HG03095 (cell line): Measurements from ENCODE around the gene FHIT.

Source experiments
- ATAC-seq: cut with Tn5 transposase; IDR thresholded peaks from one replicate; pipeline ENCODE4 v1.9.1; 2021; ENCODE audit warnings: moderate library complexity; ENCODE audit not compliant: unreplicated experiment

Gene FHIT

DNA sequence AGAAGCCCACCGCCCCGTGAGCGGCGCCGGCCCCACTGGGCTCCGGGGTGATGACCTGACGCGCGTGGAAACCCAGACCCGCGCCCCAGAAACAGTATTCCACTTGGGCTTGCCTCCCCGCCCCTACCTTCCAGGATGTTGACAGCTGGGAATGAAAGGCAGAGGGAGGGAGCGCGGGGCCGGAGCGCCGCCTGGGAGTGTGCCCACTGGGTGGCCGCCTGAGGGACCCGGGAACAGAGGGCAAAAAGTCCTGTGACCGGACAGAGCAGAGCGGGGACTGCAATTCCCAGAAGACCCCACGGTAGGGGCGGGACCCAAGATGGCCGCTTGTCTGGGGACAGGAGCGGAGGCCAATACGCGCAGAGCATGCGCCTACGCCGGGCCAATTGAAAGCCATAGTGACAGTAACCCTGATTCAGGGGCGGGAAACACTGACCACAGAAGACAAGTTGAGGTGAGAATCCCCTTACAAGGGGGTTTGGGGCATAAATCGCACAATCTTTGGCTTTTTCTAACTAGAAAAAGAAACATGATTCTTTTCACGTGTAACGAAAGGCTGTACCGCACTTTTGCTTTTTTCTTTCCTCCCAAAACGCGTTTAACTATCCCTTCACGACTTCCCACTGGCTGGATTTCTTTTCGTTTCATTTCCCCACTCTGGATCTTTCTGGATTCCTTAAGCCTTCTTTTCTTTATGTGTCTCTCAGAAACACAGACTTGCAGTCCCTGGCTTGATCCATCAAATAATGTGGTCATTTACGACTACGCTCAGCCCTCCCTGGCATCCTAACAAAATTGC lies at the start of gene FHIT:
Gene FHIT, minus strand, starts transcription at position 279 of the 799 bp plus-strand sequence.
- peak; percentile 89 for ATAC-seq

DNA sequence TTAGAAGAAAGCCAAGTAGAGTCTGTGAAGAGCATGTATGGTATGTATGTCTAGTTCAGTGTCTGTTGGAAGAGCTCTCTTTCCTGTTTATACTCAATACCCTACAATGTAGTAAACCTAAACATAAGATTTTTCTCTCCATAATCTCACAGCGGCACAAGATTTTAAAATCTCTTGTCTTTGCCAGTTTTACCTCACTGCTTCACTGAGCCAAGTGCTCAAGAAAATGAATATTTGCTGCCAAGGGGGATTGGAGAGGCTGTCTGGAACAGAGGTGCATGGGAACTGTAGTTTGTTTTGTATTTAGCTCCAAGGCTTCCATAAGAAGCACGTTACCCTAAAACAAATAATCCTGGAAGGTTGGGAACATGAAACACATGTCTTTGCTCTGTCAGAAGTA lies 49.5 kb upstream of the FHIT start:
- ATAC-seq: no peak

DNA sequence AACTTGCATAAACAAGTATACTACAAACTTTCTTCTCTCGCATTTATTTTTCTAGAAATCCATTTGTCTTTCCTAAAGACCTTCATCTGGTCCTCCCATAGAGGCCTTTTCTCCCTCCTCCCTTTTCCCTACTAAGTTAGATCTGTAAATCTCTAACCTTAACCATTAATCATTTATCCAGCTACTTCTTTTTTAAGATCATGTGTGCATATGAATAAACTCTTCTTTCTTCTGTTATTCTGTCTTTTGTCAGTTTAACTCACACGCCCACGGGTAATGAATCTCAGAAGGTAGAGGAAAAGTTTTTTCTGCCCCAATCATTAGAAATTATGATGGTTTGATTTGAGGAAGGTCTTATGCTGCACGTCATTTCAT lies 48.7 kb upstream of the FHIT start:
- ATAC-seq: no peak

GRCh38 chr3:61299343-61300005 lies 48.2 kb upstream of the FHIT start:
- ATAC-seq: no peak

DNA sequence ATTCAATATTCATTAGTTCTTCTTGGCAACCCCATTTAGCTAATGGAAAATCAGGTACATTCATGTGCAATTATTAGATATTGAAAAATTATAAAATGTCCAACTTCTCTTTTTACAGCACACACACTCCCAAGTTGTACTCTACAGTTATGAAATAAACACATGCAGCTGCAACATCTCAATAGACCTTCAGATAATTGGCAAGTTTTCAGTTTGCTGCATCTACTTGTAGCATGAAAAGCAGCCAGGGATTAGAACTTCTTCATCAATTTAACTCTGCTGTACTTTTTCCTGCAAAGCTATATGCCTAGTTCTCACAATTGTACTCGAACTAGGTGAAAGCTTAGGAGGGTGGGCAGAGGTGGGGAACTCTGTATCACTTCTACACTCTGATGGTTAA lies 46.6 kb upstream of the FHIT start:
- ATAC-seq: no peak

DNA sequence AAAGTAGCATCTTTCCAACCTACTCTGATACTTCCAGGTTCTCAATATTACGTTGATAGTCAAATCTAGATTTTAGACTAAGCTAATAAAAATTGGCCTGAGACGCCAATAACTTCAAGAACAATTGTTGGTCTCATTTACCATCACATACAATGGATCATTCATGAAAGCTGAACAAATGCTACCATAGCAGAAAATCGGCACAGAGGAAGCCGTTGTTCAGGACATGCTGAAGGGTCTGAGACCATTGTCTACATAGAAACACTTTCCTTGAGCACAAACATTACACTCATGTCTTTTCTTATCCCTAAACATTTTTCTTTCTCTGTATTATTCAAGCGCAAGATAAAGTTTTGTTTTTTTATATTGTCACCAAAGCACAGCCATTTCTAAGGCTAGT lies 37.2 kb upstream of the FHIT start:
- ATAC-seq: no peak

DNA sequence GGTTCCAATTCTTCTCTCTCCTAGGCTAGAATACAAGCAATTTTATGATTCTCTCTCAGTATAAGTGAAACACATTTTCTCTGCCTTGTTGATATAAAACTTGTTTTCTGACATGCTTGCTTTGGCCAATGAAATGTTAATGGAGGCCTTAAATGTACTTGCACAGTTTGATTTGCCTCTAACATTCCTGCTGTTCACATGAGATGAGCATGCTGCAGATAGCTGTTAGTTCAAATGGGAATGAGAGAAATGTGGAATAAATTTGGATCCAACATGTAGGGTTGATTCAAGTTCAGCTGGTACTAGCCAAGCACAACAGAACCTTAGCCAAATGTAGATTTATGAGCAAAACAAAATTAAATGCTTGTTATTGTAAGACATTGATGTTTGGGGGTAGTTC lies 32.6 kb upstream of the FHIT start:
- no peak for ATAC-seq

- no peak for ATAC-seq
These were observed 27.5 kb upstream of the FHIT start for GRCh38 chr3:61278713-61279112.

DNA sequence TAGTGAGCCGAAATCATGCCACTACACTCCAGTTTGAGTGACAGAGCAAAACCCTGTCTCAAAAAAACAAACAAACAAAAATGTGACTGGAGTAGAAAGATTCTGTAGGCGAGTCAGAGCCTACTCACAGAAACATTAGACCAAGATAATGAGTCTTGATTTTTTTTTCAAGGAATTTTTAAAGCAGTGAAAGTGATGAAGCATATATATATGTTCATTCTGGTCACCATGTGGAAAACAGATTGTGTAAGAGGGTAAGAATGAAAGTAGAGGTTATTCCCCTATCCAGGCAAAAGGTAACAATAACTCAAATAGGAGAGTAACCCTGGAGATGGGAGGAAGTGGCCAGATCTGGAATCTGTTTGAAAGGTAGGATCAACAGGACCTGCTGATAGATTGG lies 26.2 kb upstream of the FHIT start:
- no peak for ATAC-seq

DNA sequence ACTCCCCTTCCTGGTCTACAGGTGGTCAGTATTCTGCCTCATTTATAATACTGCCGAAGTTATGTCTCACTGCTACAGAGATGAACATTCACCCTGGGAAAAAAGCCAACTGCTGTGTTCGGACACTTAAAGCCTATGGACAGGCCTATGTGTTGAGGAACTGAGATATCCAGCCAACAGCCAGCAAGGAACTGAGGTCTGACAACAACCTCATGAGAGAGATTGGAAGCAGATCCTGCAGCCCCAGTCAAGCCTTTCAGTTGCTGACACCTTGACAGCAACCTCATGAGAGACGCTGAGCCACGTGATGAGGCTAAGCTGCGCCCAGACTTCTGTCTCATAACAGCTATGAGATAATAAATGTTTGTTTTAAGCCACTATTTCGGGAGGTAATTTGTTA lies 18.2 kb upstream of the FHIT start:
- no peak for ATAC-seq

- ATAC-seq: no peak
These were observed 17.4 kb upstream of the FHIT start for GRCh38 chr3:61268644-61269043.

DNA sequence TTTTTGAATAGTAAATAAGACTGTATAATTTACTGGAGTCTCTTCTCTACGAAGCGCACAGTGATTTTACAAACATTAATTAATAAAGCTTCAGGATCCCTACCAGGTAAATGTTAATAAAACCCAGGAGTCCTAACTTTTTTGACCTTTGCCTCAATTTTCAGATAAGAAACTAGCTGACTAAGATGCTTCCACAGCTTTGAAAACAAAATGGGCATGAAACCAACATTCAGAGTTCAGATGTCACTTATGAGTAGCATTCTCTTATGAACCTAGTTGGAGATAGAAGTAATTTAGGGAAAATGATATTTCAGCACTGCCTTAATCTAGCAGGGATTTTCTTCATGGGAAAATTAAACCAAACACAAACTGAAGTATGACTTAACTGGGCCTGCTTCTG lies 13.0 kb upstream of the FHIT start:
- ATAC-seq: no peak

DNA sequence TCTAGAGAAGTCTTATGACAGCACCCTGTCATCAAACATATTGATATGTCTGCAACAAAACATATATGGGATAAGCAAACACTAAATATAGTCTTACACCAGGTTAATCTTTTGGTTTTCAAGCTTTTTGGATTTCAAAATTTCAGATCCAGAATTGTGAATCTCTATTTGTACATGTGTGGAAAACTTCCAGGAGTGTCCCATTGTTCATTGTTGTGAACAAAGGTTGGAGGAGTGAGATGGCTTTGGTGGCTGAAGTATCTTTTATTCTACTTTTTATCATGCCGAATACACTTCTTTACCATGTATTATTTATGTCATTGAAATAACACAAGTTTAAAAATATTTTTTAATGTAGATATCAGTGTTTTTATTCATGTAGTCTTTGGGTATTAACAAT lies 5.9 kb upstream of the FHIT start:
- ATAC-seq: no peak

DNA sequence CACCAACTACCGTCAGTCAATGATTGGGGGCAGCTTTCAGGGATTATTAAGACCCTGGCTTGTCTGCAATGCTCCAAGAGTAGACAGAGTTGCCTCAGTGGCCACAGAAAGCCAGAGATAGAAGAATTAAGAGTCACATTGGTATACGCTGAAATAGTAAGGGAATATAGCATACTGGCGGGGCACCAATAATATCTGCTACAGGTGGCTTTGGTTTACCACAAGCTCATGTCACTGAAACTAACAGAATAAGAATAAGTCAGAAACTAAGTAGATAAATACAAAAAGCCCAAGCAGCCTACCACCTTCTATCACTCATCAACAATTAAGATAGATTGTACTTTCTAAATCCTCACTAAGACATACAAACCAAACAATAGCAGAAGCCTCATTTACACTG lies 2.5 kb upstream of the FHIT start:
- no peak for ATAC-seq

DNA sequence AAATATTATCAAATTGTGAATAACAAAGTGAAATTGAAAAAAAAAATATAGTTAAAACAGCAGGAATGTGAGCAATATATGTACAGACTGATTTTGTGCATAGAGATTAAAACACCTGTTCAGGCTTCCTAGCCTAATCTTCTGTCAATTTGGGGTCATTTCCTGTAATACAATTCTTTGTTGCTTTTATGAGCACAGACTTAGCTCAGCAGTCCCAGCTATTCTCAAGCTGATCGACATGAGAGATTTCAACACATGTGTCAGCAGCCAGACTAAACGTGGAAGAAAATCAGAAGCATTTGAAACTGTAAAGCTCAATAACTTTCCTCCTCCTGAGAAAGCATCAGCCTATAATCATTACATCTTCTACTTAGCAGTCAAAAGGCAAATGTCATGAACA lies 1.6 kb upstream of the FHIT start:
- ATAC-seq: no peak

DNA sequence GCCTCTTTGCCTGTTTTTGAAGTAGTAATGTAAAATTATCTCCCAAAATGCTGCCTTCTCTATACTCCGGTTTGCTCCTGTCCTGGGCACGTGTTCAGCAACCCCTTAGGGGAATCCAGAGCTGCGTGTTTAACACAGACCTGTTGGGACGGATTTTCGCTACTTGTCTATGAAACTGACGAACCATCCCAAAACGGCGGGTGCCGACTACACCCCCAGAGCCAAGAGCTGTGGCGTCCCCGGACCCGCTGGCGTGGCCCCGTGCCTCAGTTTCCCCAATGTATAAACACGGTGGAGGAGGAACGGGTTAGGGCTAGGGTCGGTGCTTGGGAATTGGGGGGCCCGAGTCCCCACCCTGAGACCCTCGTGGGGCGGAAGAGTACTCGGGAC lies 473 bp downstream of the FHIT start:
- no peak for ATAC-seq

DNA sequence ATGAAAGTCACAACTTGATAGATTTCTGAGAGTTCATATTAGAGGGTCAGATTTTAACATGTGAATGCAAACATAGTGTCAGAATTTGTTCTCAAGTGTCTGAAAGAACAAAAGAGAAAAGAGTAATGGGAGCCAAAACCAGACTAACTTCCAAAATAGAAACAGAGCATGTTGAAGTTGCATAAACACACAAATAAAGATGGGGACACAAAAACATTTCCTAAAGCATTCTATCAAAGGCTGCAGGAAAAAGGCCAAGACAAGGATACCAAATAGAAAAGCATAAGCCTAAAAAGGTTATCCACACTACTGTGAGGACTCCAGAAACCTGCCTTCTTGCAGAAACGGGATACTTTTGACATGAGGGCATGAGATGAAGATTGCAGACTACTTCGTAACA lies 2.8 kb downstream of the FHIT start:
- ATAC-seq: no peak

DNA sequence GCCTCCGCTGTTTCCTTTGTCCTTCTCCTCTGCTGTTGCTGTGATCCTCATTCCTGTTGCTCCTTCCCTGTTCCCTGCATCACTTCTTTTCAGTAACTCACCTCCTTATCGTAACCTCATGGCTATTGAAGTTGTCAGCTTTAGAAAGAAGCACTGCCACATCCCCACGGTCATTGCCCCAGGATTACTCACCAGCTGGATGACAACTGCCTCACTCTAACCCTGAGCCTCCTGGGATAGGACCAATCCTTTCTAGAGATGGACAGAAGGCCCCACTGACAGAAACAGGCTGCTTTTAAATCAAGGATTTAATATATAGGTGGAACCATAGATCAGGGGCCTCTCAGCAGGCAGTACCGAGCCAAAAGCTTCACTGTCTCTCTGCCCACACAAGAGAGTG lies 4.1 kb downstream of the FHIT start:
- no peak for ATAC-seq

DNA sequence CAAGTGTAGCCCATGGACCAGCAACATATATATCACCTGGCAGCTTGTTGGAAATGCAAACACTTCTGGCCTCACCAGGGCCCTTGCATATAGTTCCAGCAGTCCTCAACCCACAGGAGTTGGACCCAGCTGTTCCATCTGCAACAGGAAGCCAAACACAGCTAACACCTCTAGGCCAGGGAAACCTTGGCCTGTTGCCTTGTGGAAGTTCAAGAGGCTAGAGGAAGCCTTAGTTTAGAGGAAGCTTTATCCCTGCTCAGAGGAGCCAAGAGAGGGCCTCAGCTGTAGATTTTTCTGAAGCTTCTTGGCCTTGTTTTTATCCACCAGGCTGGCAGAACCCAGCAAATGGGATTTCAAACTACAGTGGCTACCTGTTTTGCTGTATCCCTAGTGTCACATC lies 11.4 kb downstream of the FHIT start:
- ATAC-seq: no peak

DNA sequence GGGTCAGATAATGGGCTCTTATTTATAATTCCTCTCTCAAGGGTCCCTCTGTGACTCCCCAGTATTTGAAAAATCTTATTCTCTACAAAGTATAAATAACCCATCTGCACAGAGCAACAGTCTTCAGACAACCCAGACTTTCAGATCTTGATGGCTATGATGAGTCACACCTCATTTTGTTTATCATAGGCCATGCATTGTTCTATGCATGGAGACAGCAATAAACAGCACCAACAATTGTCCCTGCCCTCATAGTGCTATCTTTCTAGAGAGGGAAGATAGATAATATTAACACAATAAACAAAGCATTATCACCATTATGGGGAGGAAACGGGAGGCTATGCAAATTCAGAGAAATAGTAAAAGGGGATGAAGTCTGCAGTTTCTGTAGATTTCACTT lies 13.4 kb downstream of the FHIT start:
- ATAC-seq: no peak

- ATAC-seq: peak; percentile 88
These were observed 14.7 kb downstream of the FHIT start for GRCh38 chr3:61236556-61236955.

GRCh38 chr3:61233746-61234145 lies 17.5 kb downstream of the FHIT start:
- no peak for ATAC-seq

GRCh38 chr3:61231693-61232092 lies 19.6 kb downstream of the FHIT start:
- ATAC-seq: no peak
